Endothelial cell of umbilical vein (primary cell): ENCODE results near the gene TCP11.

ENCODE experiments used
- EZH2 ChIP-seq: IDR thresholded peaks from 2 replicates; pipeline ENCODE4 v1.6.1; 2012; ENCODE audit warnings: borderline replicate concordance, low read depth, mild to moderate bottlenecking, moderate library complexity, low read length, inconsistent platforms; ENCODE audit not compliant: severe bottlenecking
- TF ChIP-seq, protein P1 (sequence below), 2 donors: IDR thresholded peaks; 1 replicate in 1 of 2; 2 replicates in 1 of 2; pipeline ENCODE4 v1.5.1; 2011; ENCODE audit warnings: low read length in 2 of 2, mild to moderate bottlenecking in 2 of 2, moderate library complexity in 2 of 2, control low read depth in 1 of 2, inconsistent platforms in 1 of 2, low read depth in 1 of 2; ENCODE audit not compliant: insufficient read depth in 1 of 2; ENCODE audit errors: extremely low read depth in 1 of 2
- TF ChIP-seq, protein P2 (sequence below): IDR thresholded peaks from 2 replicates; pipeline ENCODE4 v1.6.1; 2011; ENCODE audit not compliant: insufficient read depth, insufficient read length

DNA sequence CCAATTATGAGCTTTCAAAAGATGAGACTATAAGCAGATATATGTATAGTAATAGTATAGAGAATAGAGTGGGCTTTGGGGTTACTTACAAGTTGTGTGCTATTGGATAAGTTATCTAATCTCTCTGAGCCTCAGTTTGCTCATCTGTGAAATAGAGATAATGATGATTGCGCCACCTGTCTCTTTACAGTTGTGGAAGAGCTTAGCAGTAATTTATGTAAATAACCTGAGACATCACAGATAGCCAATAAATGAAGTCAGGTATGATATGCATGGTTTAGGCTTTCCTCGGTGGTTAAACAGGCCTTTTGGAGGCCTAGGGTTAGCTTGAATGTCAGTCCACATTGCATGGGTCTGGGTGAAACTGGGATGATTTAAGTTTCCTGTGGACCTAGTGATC lies 42.8 kb upstream of the TCP11 start:
- TF ChIP-seq, protein P1, sequence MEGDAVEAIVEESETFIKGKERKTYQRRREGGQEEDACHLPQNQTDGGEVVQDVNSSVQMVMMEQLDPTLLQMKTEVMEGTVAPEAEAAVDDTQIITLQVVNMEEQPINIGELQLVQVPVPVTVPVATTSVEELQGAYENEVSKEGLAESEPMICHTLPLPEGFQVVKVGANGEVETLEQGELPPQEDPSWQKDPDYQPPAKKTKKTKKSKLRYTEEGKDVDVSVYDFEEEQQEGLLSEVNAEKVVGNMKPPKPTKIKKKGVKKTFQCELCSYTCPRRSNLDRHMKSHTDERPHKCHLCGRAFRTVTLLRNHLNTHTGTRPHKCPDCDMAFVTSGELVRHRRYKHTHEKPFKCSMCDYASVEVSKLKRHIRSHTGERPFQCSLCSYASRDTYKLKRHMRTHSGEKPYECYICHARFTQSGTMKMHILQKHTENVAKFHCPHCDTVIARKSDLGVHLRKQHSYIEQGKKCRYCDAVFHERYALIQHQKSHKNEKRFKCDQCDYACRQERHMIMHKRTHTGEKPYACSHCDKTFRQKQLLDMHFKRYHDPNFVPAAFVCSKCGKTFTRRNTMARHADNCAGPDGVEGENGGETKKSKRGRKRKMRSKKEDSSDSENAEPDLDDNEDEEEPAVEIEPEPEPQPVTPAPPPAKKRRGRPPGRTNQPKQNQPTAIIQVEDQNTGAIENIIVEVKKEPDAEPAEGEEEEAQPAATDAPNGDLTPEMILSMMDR (IDR thresholded peaks at IDR 0.05; ENCODE audit: extremely low read depth in 1 of 2, insufficient read depth in 1 of 2, low read depth in 1 of 2, low read length in 2 of 2), result no peak
- no peak for TF ChIP-seq EZH2
- TF ChIP-seq, protein P2, sequence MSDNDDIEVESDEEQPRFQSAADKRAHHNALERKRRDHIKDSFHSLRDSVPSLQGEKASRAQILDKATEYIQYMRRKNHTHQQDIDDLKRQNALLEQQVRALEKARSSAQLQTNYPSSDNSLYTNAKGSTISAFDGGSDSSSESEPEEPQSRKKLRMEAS, result no peak
